ENCODE results near the gene CDKAL1.

- TF ChIP-seq CTCF (IDR thresholded peaks at IDR 0.05 in 2 of 3, conservative IDR thresholded peaks at IDR 0.05 in 1 of 3; ENCODE audit: insufficient read depth in 2 of 3, low read depth in 1 of 3, low read length in 3 of 3), result no peak
- TF ChIP-seq HNRNPUL1 (IDR thresholded peaks at IDR 0.05; ENCODE audit: low read length), result no peak
- TF ChIP-seq POLR2AphosphoS5 (IDR thresholded peaks at IDR 0.05; ENCODE audit: control insufficient read depth, insufficient read depth, low read depth, low read length), result no peak
- no peak for TF ChIP-seq BRCA1 (IDR thresholded peaks at IDR 0.05)
- no peak for TF ChIP-seq BRCA1 (CRISPR knock-in tag; IDR thresholded peaks at IDR 0.05)
Measured at GRCh38 chr6:21033575-21034026, 499.3 kb downstream of the CDKAL1 start.

Data from K562 (cell line).